H1 (cell line): Measurements from ENCODE around the gene ZNF211. TPM values are rescaled to one million over a fixed set of nuclear protein-coding genes. Genes with fewer than 3 reads are reported as not detected.
A peak's percentile ranks its signal among the peaks of the same experiment; 100 is the strongest.

ENCODE experiments used
- CTCF ChIA-PET: fragments of 300-600 bp; sonication (Branson Sonifier 250); formaldehyde crosslinking; loops from one replicate; lab custom pipeline; 2021; ENCODE audit not compliant: partially characterized antibody; lab: Charles Lee
- POLR2A ChIA-PET: fragments of 300-600 bp; sonication (Branson Sonifier 250); formaldehyde crosslinking; loops from one replicate; lab custom pipeline; 2021; ENCODE audit warnings: inconsistent platforms; ENCODE audit not compliant: partially characterized antibody; lab: Charles Lee
- DNase-seq, 2 experiments: peaks; one replicate each; pipeline versions ENCODE4 v3.0.0 to v3.0.0-alpha.2; 2010 to 2022; ENCODE audit warnings: low spot score in 2 of 2, low read depth in 1 of 2, mixed read lengths in 1 of 2
- FAIRE-seq: peaks from 2 replicates; lab custom pipeline; 2011; peaks lifted over from hg19 to GRCh38; lab: Jason Lieb, UNC
- H2AFZ ChIP-seq: 2 replicates; pipeline ENCODE4 v1.8.1; 2012; ENCODE audit warnings: low read length, inconsistent platforms
- H2AK5ac ChIP-seq: 2 replicates; pipeline ENCODE4 v1.6.1; 2013; ENCODE audit warnings: low read depth, low read length
- H2BK120ac ChIP-seq: replicated peaks from 2 replicates; pipeline ENCODE3; 2013; ENCODE audit warnings: low read depth, low read length, inconsistent platforms
- H2BK12ac ChIP-seq: 2 replicates; pipeline ENCODE4 v1.6.1; 2013; ENCODE audit warnings: low read depth, low read length
- H2BK15ac ChIP-seq: 2 replicates; pipeline ENCODE4 v1.6.1; 2013; ENCODE audit warnings: low read length
- H2BK20ac ChIP-seq: 2 replicates; pipeline ENCODE4 v1.6.1; 2013; ENCODE audit warnings: low read length
- H2BK5ac ChIP-seq: 2 replicates; pipeline ENCODE4 v1.6.1; 2013; ENCODE audit warnings: low read depth, low read length
- H3K14ac ChIP-seq: 2 replicates; pipeline ENCODE4 v1.6.1; 2013; ENCODE audit warnings: inconsistent platforms; ENCODE audit not compliant: insufficient read length
- H3K18ac ChIP-seq: 2 replicates; pipeline ENCODE4 v1.6.1; 2013; ENCODE audit warnings: low read length; ENCODE audit errors: extremely low read depth
- H3K23ac ChIP-seq: 2 replicates; pipeline ENCODE4 v1.6.1; 2013; ENCODE audit warnings: inconsistent platforms; ENCODE audit not compliant: insufficient read length
- H3K23me2 ChIP-seq: 2 replicates; pipeline ENCODE4 v1.6.1; 2013; ENCODE audit warnings: low read depth, low read length
- H3K27ac ChIP-seq: 2 replicates; pipeline ENCODE4 v1.6.1; 2011; ENCODE audit warnings: low read depth, low read length, inconsistent platforms
- H3K27me3 ChIP-seq, 4 experiments: replicated peaks in 1 of 4; 1 replicate in 1 of 4; 2 replicates in 3 of 4; pipeline versions ENCODE4 v1.6.1 to v1.8.1; 2011 to 2013; ENCODE audit warnings: low read length in 3 of 4, mild to moderate bottlenecking in 3 of 4, inconsistent platforms in 2 of 4, mixed read lengths in 2 of 4, moderate library complexity in 1 of 4; ENCODE audit not compliant: control insufficient read depth in 3 of 4, insufficient read depth in 3 of 4; ENCODE audit errors: extremely low read depth in 1 of 4
- H3K36me3 ChIP-seq, 4 experiments: 2 replicates each; pipeline versions ENCODE4 v1.6.1 to v1.8.1; 2011 to 2013; ENCODE audit warnings: mild to moderate bottlenecking in 4 of 4, low read length in 3 of 4, moderate library complexity in 2 of 4, control low read depth in 1 of 4, inconsistent platforms in 1 of 4; ENCODE audit not compliant: insufficient read depth in 4 of 4, control insufficient read depth in 2 of 4
- H3K4ac ChIP-seq: replicated peaks from 2 replicates; pipeline ENCODE3; 2013; ENCODE audit warnings: low read length, low read depth, mixed read lengths, inconsistent platforms; ENCODE audit not compliant: insufficient read length
- H3K4me1 ChIP-seq, 4 experiments: replicated peaks in 1 of 4; 1 replicate in 1 of 4; 2 replicates in 3 of 4; pipeline versions ENCODE4 v1.6.1 to v1.8.1; 2011 to 2013; ENCODE audit warnings: low read length in 3 of 4, inconsistent platforms in 2 of 4, mixed read lengths in 1 of 4; ENCODE audit not compliant: insufficient read depth in 4 of 4, control insufficient read depth in 3 of 4
- H3K4me2 ChIP-seq, 2 experiments: 2 replicates each; pipeline versions ENCODE4 v1.6.1 to v1.8.1; 2011 to 2013; ENCODE audit warnings: low read depth in 2 of 2, low read length in 2 of 2, control low read depth in 1 of 2, inconsistent platforms in 1 of 2, mild to moderate bottlenecking in 1 of 2; ENCODE audit not compliant: insufficient read depth in 1 of 2
- H3K4me3 ChIP-seq, 4 experiments: fragments of 200-600, 300-600 bp in 1 of 4; sonication (generic), shearing (Covaris generic), sonication (Bioruptor Twin) in 1 of 4; 2 replicates each; pipeline versions ENCODE4 v1.5.1 to v1.8.1; 2011 to 2016; ENCODE audit warnings: low read length in 4 of 4, low read depth in 3 of 4, control low read depth in 2 of 4, inconsistent platforms in 2 of 4, mild to moderate bottlenecking in 2 of 4, mixed read lengths in 1 of 4, moderate library complexity in 1 of 4; ENCODE audit not compliant: insufficient read depth in 2 of 4; ENCODE audit errors: extremely low read depth in 1 of 4
- H3K56ac ChIP-seq: replicated peaks from 2 replicates; pipeline ENCODE3; 2013; ENCODE audit warnings: low read depth, mild to moderate bottlenecking, mixed read lengths, low read length, inconsistent platforms; ENCODE audit not compliant: insufficient read length
- H3K79me1 ChIP-seq: 2 replicates; pipeline ENCODE4 v1.6.1; 2013; ENCODE audit warnings: low read depth, low read length, control low read depth
- H3K79me2 ChIP-seq, 2 experiments: 2 replicates each; pipeline versions ENCODE4 v1.6.1 to v1.8.1; 2012 to 2013; ENCODE audit warnings: low read length in 2 of 2, mild to moderate bottlenecking in 2 of 2, inconsistent platforms in 1 of 2; ENCODE audit not compliant: insufficient read depth in 2 of 2, control insufficient read depth in 1 of 2
- H3K9ac ChIP-seq, 4 experiments: replicated peaks in 1 of 4; 1 replicate in 1 of 4; 2 replicates in 3 of 4; pipeline versions ENCODE4 v1.6.1 to v1.8.1; 2011 to 2013; ENCODE audit warnings: low read depth in 3 of 4, low read length in 3 of 4, control low read depth in 2 of 4, mild to moderate bottlenecking in 2 of 4, moderate library complexity in 2 of 4, inconsistent platforms in 1 of 4; ENCODE audit errors: extremely low read depth in 1 of 4
- H3K9me3 ChIP-seq, 2 experiments: 2 replicates each; pipeline versions ENCODE4 v1.6.1 to v1.8.1; 2012 to 2013; ENCODE audit warnings: mild to moderate bottlenecking in 2 of 2, moderate library complexity in 2 of 2, control low read depth in 1 of 2, inconsistent platforms in 1 of 2, low read depth in 1 of 2, low read length in 1 of 2, mixed read lengths in 1 of 2; ENCODE audit not compliant: insufficient read depth in 2 of 2
- H4K20me1 ChIP-seq, 2 experiments: replicated peaks in 1 of 2; 2 replicates each; pipeline versions ENCODE3 to v1.8.1; 2011 to 2013; ENCODE audit warnings: inconsistent platforms in 2 of 2, low read length in 2 of 2, mild to moderate bottlenecking in 1 of 2; ENCODE audit not compliant: insufficient read depth in 2 of 2, control insufficient read depth in 1 of 2
- H4K5ac ChIP-seq: 2 replicates; pipeline ENCODE4 v1.6.1; 2013; ENCODE audit warnings: low read length, low read depth, mixed read lengths, inconsistent platforms; ENCODE audit not compliant: insufficient read length
- H4K8ac ChIP-seq: 2 replicates; pipeline ENCODE4 v1.8.0; 2013; ENCODE audit warnings: mild to moderate bottlenecking, moderate library complexity, low read length, inconsistent platforms; ENCODE audit not compliant: insufficient read depth; ENCODE audit errors: extremely low read depth
- H4K91ac ChIP-seq: replicated peaks from 2 replicates; pipeline ENCODE3; 2013; ENCODE audit warnings: low read length, mixed read lengths, inconsistent platforms; ENCODE audit not compliant: insufficient read length
- EP300 ChIP-seq, 2 experiments: IDR thresholded peaks; 1 replicate in 1 of 2; 2 replicates in 1 of 2; pipeline ENCODE4 v1.6.1; 2011 to 2012; ENCODE audit warnings: low read depth in 2 of 2, low read length in 2 of 2, mild to moderate bottlenecking in 2 of 2, borderline replicate concordance in 1 of 2, inconsistent platforms in 1 of 2, moderate library complexity in 1 of 2
- KDM4A ChIP-seq: IDR thresholded peaks from one replicate; pipeline ENCODE4 v1.7.1; 2012; ENCODE audit warnings: low read depth, mild to moderate bottlenecking, moderate library complexity, low read length, inconsistent platforms; ENCODE audit not compliant: severe bottlenecking
- RAD21 ChIP-seq, 2 experiments: IDR thresholded peaks in 1 of 2; conservative IDR thresholded peaks in 1 of 2; 2 replicates each; pipeline ENCODE4 v1.6.1; 2011; ENCODE audit warnings: low read depth in 2 of 2, low read length in 2 of 2, improper control_type of control experiment in 1 of 2, inconsistent platforms in 1 of 2, mild to moderate bottlenecking in 1 of 2, moderate library complexity in 1 of 2
- YY1 ChIP-seq: IDR thresholded peaks from 2 replicates; pipeline ENCODE4 v1.6.1; 2011; ENCODE audit warnings: low read depth, mild to moderate bottlenecking, low read length
- WGBS, 2 experiments: shearing (Covaris generic) in 1 of 2; methylation state at CpG; one replicate each; pipeline versions ENCODE4 v1.1.6 to v1.1.7; 2013 to 2015; ENCODE audit warnings: low lambda C conversion rate in 2 of 2, mixed read lengths in 2 of 2, inconsistent platforms in 1 of 2, low coverage in 1 of 2, missing lambda C conversion rate in 1 of 2; ENCODE audit not compliant: insufficient replicate concordance in 2 of 2, insufficient coverage in 1 of 2, insufficient read length in 1 of 2; ENCODE audit errors: extremely low coverage in 1 of 2, missing lambda C conversion rate in 1 of 2; 5-methylcytosine and 5-hydroxymethylcytosine counted together
- polyA plus RNA-seq, 7 experiments: library from polyadenylated mRNA; depleted of rRNA in 3 of 7; stranded (reverse) in 5 of 7; unstranded in 2 of 7; fragments of >200 nt in 5 of 7; fragments of 200-250 nt in 2 of 7; gene quantifications; 1 replicate in 5 of 7; 2 replicates in 1 of 7; 4 replicates in 1 of 7; pipeline versions ENCODE4 v1.2.1 to v1.2.3, GENCODE V29; 2011 to 2013; ENCODE audit warnings: missing spikeins in 2 of 7, mixed read lengths in 2 of 7
- total RNA-seq: library from RNA; stranded (reverse); fragmentation: NEBNext Ultra II Directional; extraction: Animal tissue kit (Norgen Biotek cat#: 25700); gene quantifications from 2 replicates; pipeline ENCODE4 v1.2.1, GENCODE V29; 2021
- TF ChIP-seq, protein P1 (sequence below), 3 experiments: IDR thresholded peaks; 1 replicate in 2 of 3; 2 replicates in 1 of 3; pipeline versions ENCODE4 v1.5.1 to v1.6.1; 2011; ENCODE audit warnings: low read length in 3 of 3, mild to moderate bottlenecking in 3 of 3, inconsistent platforms in 2 of 3, low read depth in 1 of 3, moderate library complexity in 1 of 3; ENCODE audit not compliant: insufficient read depth in 1 of 3; ENCODE audit errors: control extremely low read depth in 1 of 3

ZNF211 gene
- total and polyA plus RNA-seq, 2 of the 8 experiments (the other 6 are each of a cell fraction or from before 2014, with no cell fraction given), result 7.5 to 15.7 TPM

DNA sequence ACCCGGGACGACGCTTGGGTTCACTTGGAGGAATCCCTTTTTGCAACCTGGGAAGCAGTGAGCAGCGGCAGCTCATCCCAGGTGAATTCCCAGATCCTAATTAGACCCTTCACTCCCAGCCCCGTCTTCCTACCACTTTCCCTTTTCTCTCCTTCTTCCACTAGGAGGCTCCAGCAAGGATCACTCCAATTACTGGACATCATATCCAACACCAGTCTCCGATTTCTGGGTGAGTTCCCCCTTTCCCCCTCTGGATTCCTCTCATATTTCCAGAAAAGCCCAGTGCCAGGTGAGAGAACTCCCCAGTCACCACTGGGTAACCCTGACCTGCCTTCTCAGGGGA is 18.7 kb downstream of the ZNF211 start:
- Histone ChIP-seq H2BK20ac (no peak overlapping the region), H3K4ac (no peak overlapping the region), H4K20me1 (no peaks in the 10 kb centered on the region), H3K4me3 (no peak overlapping the region), H3K27ac (no peak overlapping the region), H2AK5ac (0 out of 2 replicates have a peak overlapping the region, but pooled peaks have one; percentile 13), H3K9ac (no peak overlapping the region), H3K27me3 (peaks cover 0 to 2% (median 0%) of the 10 kb centered on the region in 4 experiments; a peak in 1 of 7 replicates), H3K14ac (no peak overlapping the region), H4K8ac (no peak overlapping the region), H2BK5ac (peak overlapping the region; percentile 37; the same call in 1 of the 2 replicates), H3K9me3 (no peaks in the 10 kb centered on the region), H3K23me2 (no peaks in the 10 kb centered on the region; the same call in 1 of the 2 replicates), H4K91ac (no peak overlapping the region), H2BK12ac (no peak overlapping the region), H2AFZ (peak overlapping the region; percentile 95), H3K36me3 (no peaks in the 10 kb centered on the region), H2BK15ac (no peak overlapping the region), H3K4me2 (peak overlapping the region in 1 of 2 experiments; percentile 47; a peak in 2 of 4 replicates), H4K5ac (no peak overlapping the region), H3K4me1 (peaks cover 0 to 2% (median 0%) of the 10 kb centered on the region in 4 experiments; a peak in 1 of 7 replicates), H3K18ac (peak overlapping the region; percentile 66), H3K23ac (no peak overlapping the region), H2BK120ac (no peak overlapping the region), H3K79me1 (no peaks in the 10 kb centered on the region), H3K79me2 (no peaks in the 10 kb centered on the region), H3K56ac (no peak overlapping the region)
- WGBS, 2 experiments, result 80% methylated on average over 6 of the region's 6 CpGs; no CpG with 5 or more reads in 1 of the 2 experiments
- no peak for TF ChIP-seq EP300 (IDR thresholded peaks at IDR 0.05; ENCODE audit: borderline replicate concordance in 1 of 2, low read depth in 2 of 2, low read length in 2 of 2)
- TF ChIP-seq, protein P1, sequence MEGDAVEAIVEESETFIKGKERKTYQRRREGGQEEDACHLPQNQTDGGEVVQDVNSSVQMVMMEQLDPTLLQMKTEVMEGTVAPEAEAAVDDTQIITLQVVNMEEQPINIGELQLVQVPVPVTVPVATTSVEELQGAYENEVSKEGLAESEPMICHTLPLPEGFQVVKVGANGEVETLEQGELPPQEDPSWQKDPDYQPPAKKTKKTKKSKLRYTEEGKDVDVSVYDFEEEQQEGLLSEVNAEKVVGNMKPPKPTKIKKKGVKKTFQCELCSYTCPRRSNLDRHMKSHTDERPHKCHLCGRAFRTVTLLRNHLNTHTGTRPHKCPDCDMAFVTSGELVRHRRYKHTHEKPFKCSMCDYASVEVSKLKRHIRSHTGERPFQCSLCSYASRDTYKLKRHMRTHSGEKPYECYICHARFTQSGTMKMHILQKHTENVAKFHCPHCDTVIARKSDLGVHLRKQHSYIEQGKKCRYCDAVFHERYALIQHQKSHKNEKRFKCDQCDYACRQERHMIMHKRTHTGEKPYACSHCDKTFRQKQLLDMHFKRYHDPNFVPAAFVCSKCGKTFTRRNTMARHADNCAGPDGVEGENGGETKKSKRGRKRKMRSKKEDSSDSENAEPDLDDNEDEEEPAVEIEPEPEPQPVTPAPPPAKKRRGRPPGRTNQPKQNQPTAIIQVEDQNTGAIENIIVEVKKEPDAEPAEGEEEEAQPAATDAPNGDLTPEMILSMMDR (IDR thresholded peaks at IDR 0.05; ENCODE audit: control extremely low read depth in 1 of 3, insufficient read depth in 1 of 3, low read depth in 1 of 3, low read length in 3 of 3), result peak in 2 of 3 experiments; percentile 27 to 47; a peak in 2 of 4 replicates
- TF ChIP-seq RAD21 (IDR thresholded peaks at IDR 0.05 in 1 of 2, conservative IDR thresholded peaks at IDR 0.05 in 1 of 2; ENCODE audit: low read depth in 2 of 2, low read length in 2 of 2), result peak in 1 of 2 experiments; percentile 19; a peak in 2 of 4 replicates
- no peak for TF ChIP-seq YY1
- TF ChIP-seq KDM4A, result peak; percentile 24
- DNase-seq, result peak in 1 of 2 experiments; percentile 46
- ChIA-PET CTCF (interaction anchor here (0.8 to 2.9 kb wide), 7 partner anchors 13 to 52 kb away, joined by 3 to 14 read pairs (median 3); partner anchors contain the start of genes ZNF530 and ZNF551), POLR2A (interaction anchor here (1.1 to 2.3 kb wide), 3 partner anchors 13 to 55 kb away, joined by 4 to 15 read pairs (median 4); no protein-coding TSS in a partner anchor)
- FAIRE-seq, result no peak
